DOHH2 (cell line): ENCODE measurements around the gene ATG16L1.

ENCODE experiments used
- EZH2phosphoT487 ChIP-seq: fragments of 200-600 bp; sonication (generic); IDR thresholded peaks from 2 replicates; pipeline ENCODE4 v1.6.1; 2017; ENCODE audit warnings: borderline replicate concordance, mild to moderate bottlenecking, antibody characterized with exemption, low read length, moderate library complexity, mixed read lengths
- TF ChIP-seq, protein P1 (sequence below): fragments of 200-600 bp; sonication (generic); IDR thresholded peaks from one replicate; pipeline ENCODE4 v1.5.1; 2014; ENCODE audit warnings: antibody characterized with exemption, mild to moderate bottlenecking, low read depth, low read length; ENCODE audit not compliant: poor library complexity, severe bottlenecking

DNA sequence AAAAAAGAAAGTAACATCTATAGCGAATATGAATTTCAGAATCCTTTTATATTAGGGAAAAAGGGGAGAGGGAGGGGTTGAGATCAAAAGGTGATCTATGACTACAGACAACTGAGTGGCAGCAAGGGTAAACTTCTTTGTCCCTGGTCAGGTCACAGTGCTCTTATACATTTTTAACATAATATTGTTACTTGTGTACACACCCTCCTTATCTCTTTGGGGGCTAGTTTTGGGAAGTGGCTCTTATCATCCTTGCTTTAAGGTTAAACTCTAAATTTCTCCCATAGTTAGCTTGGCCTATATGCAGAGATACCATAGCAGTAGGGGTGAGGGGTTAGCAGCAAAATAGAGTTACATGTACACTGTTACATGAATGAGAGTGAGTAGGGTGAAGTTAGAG, 31.6 kb upstream of the ATG16L1 start:
- TF ChIP-seq, protein P1, sequence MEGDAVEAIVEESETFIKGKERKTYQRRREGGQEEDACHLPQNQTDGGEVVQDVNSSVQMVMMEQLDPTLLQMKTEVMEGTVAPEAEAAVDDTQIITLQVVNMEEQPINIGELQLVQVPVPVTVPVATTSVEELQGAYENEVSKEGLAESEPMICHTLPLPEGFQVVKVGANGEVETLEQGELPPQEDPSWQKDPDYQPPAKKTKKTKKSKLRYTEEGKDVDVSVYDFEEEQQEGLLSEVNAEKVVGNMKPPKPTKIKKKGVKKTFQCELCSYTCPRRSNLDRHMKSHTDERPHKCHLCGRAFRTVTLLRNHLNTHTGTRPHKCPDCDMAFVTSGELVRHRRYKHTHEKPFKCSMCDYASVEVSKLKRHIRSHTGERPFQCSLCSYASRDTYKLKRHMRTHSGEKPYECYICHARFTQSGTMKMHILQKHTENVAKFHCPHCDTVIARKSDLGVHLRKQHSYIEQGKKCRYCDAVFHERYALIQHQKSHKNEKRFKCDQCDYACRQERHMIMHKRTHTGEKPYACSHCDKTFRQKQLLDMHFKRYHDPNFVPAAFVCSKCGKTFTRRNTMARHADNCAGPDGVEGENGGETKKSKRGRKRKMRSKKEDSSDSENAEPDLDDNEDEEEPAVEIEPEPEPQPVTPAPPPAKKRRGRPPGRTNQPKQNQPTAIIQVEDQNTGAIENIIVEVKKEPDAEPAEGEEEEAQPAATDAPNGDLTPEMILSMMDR = no peak
- TF ChIP-seq EZH2phosphoT487 = no peak
